ENCODE data around the gene HOXA13.

HOXA13 gene

GRCh38 chr7:27180431-27181420 is 19.2 kb downstream of the HOXA13 start:
- DNase-seq = no peak

DNA sequence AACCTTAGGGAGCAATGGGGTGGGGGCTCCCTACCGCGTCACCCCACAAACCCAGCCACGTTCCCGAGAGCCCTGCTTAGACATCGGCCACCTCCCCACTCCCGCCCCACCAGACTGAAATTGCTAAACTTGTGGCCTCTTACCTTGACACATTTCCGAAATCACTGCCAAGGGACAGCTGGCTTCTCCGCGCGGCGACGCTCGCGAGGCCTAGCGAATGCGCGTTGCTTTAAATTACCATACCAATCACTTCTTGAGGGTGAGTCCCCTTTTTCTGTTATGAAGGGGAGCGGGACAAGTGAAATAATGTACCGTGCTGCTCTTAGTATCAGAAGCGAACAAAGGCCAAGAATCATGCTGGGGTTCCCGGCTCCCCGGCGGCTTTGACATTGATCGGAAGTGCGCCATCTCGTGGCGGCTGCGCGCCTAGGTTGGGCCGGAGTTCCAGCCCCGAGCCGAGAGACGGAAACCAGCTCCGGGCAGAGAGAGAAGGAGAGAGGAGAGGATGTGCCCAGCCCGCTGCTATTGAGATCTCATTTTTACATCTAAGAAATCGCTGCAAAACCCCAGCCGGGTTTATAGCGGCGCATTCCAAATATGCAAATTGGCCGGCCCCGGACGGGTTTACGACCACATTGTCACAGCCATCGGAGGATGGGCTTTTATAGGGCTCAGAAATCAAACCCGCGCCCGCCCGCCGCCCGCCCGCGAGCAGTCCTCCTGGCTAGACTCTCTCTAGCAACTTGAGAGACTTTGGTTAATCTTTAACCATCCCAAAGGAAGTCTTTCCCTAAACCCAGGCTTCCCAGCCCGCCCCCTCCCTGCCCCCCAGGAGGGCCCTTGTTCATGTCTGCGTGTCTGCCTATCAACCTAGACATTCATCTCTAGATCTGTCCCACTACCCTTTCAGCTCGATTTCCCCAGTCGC is 20.1 kb downstream of the HOXA13 start:
- DNase-seq = no peak

DNA sequence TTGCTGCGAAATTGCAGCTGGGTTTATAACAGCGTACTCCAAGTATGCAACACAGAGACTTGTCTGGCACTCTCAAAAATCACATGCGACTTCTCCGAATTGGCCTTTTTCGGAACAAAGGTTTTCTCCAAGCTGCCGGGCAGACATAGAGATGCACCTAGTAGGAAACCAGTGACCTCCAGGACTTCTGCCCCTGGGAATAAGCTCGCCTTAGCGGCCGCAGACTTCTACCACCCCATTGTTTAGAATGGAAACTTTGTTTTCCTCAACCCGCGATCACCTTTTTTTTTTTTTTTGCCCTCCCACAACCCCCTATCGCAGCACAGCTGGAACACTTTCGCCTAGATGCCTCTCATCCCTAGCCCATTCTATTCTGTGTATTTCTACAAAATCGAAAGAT is 20.9 kb downstream of the HOXA13 start:
- DNase-seq = no peak

- DNase-seq = no peak
These were observed 21.5 kb downstream of the HOXA13 start for GRCh38 chr7:27178366-27178765.

DNA sequence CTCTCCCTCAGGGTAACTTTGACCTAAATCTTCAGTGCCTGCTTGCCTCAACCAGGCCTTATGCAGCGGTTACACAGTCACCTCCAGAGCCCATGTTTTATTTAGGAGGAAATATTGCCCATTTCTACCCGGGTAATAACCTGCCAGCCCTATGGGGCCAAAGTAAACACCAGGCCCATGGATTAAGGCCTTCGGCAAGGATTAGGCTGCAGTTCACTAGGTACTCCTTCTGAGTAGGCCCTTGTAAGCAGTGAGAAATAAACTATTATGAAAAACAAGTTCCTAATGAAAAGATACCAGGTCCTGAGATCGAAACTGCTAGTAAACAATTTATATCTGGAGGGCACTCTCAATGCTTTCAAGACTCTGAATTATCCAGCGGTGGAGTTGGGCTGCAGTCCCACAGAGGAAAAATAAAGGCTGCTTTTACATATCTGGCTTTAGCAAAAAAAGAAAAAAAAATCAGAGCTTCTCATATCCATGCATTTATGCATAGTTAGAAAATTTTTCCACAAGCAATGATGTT is 22.0 kb downstream of the HOXA13 start:
- no peak for DNase-seq

- no peak for DNase-seq
These were observed 22.7 kb downstream of the HOXA13 start for GRCh38 chr7:27176962-27177794.

DNA sequence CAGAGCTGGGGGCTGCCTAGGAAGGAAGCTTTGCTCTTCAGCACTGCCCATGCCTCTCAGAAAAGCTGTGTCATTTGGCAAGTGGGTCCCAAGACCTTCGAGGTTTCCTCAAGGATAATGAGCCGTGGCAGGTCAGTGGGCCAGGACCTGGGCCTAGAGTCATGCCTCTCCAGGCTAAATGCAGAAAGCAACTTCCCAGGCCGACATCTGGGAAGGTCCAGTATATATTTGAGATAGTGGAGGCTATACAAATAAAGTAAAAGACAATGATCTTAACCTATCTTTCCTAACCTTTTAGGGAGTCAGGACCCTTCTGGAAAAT is 23.4 kb downstream of the HOXA13 start:
- no peak for DNase-seq

- DNase-seq = no peak
These were observed 24.0 kb downstream of the HOXA13 start for GRCh38 chr7:27175626-27176523.

- DNase-seq = no peak
These were observed 24.8 kb downstream of the HOXA13 start for GRCh38 chr7:27174874-27175625.

DNA sequence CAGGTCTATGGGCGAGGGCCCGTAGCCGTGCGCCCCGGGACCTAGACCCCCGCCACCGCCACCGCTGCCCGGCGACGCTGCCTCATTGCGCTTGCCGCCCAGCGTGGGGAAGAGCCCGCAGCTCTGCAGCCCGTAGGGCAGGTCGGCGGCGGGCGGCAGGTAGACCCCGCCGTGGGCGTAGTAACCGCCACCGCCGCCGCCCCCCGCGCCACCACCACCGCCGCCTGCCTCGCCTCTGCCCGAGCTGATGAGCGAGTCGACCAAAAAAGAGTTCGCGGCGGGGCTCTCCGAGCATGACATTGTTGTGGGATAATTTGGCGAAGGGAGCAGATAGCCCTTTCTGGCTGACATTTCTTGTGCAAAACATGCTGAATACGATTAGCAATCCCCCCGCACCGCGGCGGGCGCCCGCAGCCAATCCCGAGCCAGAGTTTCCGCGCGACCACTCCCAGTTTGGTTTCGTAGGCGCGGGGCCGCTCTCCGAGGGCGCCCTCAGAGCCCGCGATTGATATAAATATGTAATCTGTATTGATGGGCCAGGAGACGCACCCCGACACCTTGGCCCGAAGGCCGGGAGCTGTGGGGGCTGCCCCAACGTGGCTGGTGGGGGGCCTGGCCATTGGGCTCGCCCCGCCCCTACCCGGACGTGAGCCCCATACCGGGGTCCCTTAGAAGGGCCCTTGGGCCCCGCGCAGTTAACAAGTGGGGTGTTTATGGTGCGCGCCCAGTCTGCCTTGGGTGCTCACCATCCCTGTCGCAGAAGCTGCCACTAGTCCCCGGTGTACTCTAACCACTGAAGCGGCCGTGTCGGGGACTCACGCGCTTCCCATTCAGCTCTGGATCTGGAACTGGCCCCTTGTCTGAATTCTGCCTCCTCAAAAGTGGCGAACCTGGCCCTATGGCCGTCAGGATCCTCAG is 25.7 kb downstream of the HOXA13 start, which contains the start of gene HOXA10:
Gene HOXA10, minus strand, starts transcription at position 365 of the 918 bp plus-strand sequence. Its CDS starts 14 bp downstream, at position 351.
- DNase-seq = no peak

DNA sequence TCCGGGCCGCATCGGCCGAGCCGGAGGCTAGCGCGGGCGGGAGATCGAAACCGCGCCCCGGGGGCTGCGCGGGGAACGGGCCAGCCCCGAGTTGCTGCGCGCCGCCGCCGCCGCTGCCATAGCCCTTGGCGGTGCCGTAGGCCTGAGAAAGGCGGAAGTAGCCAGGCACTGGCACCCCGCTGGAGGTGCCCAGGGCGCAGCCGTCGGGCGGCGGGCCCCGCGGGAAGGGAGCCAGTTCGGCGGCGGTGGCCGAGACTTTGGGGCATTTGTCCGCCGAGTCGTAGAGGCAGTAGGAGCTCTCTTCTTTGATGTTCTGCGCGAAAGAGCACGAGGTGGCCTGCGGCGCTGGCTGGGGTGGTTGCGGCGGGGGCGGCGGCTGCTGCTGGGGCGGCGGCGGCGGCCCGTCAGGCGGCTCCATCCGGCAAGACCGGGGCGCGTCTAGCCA is 26.4 kb downstream of the HOXA13 start:
- no peak for DNase-seq

DNA sequence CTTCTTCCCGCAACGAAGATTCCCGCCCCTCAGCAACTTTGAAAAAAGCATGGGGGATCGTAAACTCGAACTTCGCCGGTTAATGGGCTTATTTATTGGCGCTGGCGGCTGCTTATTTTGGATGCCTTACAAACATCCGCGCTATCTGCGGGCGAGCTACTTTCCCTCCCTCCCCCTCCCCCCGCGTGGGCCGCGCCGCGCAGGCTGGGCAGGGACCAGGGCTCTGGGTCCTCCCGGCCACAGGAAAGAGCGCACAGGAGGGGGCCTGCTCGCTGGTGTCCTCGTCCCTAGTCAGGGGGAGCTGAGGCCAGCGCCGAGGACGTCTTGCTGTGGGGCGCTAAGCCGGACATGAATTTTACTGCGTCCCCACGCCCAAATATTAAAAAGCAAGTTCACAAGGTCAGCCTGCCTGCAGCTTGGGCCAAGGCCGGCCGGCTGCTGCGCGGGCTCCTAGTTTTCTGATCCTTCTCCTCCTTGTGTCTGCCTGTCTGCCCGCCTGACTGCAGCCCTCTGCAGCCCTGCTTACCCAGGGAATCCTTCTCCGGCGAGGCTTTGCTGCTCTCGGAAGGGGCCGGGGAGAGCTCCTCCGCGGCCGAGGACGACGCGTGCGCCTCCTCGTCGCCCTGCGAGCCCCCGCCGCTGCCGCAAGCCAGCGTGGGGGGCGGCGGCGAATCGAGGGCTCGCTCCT is 26.9 kb downstream of the HOXA13 start:
- DNase-seq = no peak

DNA sequence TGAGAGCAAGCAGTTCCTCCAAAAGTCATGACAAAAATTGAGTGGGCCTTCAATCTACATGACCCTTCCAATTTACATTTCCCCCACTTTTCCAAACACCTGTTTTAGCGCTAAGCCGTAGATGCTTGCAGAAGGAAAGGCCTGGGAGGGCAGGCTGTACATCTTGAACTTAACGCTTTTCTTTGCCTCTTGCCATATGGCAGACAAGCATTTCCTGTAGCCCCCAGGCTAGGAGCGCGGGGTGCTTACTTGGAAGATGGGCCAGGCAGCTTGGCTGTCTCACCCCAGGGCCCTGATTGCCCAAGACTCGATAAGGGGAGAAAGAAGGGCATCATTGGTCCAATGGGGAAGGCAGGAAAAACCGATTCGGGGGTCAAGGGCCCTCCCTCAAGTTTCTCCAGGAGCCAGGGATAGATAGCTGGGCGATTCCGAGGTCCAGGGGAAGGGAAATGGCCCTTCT is 27.5 kb downstream of the HOXA13 start:
- no peak for DNase-seq

GRCh38 chr7:27171637-27172314 is 28.1 kb downstream of the HOXA13 start:
- no peak for DNase-seq

DNA sequence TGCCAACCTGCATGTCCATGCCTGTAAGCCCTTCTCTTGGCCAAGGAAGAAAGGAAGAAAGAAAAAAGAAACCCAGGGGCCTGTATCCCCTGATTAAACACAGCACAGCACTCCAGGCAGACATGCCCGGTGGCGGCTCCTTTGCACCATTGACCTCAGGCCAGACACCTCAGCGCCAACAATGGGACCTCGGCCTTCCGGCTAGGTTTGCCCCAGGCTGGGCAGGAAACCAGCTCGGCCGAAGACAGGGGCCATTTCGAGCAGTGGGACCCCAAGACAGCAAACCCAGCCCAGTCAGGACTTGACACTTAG is 28.6 kb downstream of the HOXA13 start:
- no peak for DNase-seq

GRCh38 chr7:27170426-27171324 is 29.2 kb downstream of the HOXA13 start:
- DNase-seq = no peak
